ENCODE data around the gene TRMT10B.
"Not testable (repeated sequence)": the region's sequence is repeated elsewhere in the genome, so short reads cannot be mapped to it uniquely, and the experiment has no call there.

Gene TRMT10B

DNA sequence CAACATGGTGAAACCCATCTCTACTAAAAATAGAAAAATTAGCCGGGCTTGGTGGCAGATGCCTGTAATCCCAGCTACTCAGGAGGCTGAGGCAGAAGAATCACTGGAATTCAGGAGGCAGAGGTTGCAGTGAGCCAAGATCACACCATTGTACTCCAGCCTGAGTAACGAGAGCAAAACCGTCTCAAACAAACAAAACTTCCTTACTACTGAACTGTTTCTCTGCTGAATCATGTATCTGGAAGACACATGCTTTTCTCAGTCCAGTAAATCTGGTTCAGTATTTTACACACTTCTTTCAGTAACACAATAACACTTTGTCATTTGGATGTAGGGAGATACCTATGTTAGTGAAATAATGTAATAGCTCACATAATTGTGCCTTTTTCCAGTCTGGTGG is 7.9 kb downstream of the TRMT10B start:
- TF ChIP-seq, protein P1, sequence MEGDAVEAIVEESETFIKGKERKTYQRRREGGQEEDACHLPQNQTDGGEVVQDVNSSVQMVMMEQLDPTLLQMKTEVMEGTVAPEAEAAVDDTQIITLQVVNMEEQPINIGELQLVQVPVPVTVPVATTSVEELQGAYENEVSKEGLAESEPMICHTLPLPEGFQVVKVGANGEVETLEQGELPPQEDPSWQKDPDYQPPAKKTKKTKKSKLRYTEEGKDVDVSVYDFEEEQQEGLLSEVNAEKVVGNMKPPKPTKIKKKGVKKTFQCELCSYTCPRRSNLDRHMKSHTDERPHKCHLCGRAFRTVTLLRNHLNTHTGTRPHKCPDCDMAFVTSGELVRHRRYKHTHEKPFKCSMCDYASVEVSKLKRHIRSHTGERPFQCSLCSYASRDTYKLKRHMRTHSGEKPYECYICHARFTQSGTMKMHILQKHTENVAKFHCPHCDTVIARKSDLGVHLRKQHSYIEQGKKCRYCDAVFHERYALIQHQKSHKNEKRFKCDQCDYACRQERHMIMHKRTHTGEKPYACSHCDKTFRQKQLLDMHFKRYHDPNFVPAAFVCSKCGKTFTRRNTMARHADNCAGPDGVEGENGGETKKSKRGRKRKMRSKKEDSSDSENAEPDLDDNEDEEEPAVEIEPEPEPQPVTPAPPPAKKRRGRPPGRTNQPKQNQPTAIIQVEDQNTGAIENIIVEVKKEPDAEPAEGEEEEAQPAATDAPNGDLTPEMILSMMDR (IDR thresholded peaks at IDR 0.05; ENCODE audit: low read depth, low read length): no peak
- TF ChIP-seq, protein P2, sequence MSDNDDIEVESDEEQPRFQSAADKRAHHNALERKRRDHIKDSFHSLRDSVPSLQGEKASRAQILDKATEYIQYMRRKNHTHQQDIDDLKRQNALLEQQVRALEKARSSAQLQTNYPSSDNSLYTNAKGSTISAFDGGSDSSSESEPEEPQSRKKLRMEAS (IDR thresholded peaks at IDR 0.05; ENCODE audit: low read depth, low read length): no peak
- TF ChIP-seq POLR2A (IDR thresholded peaks at IDR 0.05; ENCODE audit: extremely low read depth, insufficient read length): no peak
- TF ChIP-seq MYC (IDR thresholded peaks at IDR 0.05; ENCODE audit: low read depth, low read length): no peak
- H3K4me3 ChIP-seq (ENCODE audit: low read depth, low read length): no peak overlapping the region
- no peak for DNase-seq (ENCODE audit: low read depth)

DNA sequence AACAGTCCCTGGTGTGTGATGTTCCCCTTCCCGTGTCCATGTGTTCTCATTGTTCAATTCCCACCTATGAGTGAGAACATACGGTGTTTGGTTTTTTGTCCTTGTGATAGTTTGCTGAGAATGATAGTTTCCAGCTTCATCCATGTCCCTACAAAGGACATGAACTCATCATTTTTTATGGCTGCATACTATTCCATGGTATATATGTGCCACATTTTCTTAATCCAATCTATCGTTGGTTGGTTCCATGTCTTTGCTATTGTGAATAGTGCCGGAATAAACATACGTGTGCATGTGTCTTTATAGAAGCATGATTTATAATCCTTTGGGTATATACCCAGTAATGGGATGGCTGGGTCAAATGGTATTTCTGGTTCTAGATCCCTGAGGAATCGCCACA is 11.7 kb downstream of the TRMT10B start:
- not testable (repeated sequence) for H3K4me3 ChIP-seq (ENCODE audit: low read depth, low read length); DNase-seq (ENCODE audit: low read depth)

- no peak for TF ChIP-seq MYC (IDR thresholded peaks at IDR 0.05; ENCODE audit: low read depth, low read length)
- TF ChIP-seq, protein P1 (IDR thresholded peaks at IDR 0.05; ENCODE audit: low read depth, low read length): no peak
- TF ChIP-seq POLR2A (IDR thresholded peaks at IDR 0.05; ENCODE audit: extremely low read depth, insufficient read length): no peak
- TF ChIP-seq, protein P2 (IDR thresholded peaks at IDR 0.05; ENCODE audit: low read depth, low read length): no peak
- DNase-seq (ENCODE audit: low read depth): no peak
Observed at GRCh38 chr9:37769306-37769705, 15.7 kb downstream of the TRMT10B start.

DNA sequence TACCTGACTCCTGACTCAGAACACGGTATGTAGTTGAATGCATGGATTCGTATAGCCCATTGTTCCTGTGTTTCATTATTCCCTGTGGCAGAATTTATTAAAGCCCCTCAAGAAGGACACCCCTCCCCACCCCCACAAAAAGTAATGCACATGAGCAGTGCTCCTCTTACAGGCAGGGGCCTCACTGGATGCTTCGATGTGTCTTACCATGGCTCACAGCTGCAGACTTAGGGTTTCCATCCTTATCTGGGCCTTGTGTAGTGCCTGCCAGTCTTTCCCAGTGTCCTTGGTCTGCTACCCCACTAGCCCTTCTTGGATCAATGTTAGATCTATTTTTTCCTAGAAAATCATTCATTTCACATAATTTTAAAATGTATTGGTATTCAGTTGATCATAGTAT is 16.4 kb downstream of the TRMT10B start:
- TF ChIP-seq MYC (IDR thresholded peaks at IDR 0.05; ENCODE audit: low read depth, low read length) (no peak), POLR2A (IDR thresholded peaks at IDR 0.05; ENCODE audit: extremely low read depth, insufficient read length) (no peak)
- TF ChIP-seq, protein P1 (IDR thresholded peaks at IDR 0.05; ENCODE audit: low read depth, low read length): no peak
- TF ChIP-seq, protein P2 (IDR thresholded peaks at IDR 0.05; ENCODE audit: low read depth, low read length): no peak
- DNase-seq (ENCODE audit: low read depth): no peak
- H3K4me3 ChIP-seq (ENCODE audit: low read depth, low read length): no peak overlapping the region

More at GRCh38 chr9:37769306-37769705, 15.7 kb downstream of the TRMT10B start:
- H3K4me3 ChIP-seq (ENCODE audit: low read depth, low read length): no peak overlapping the region

- no peak for DNase-seq (ENCODE audit: low read depth)
- TF ChIP-seq, protein P1 (IDR thresholded peaks at IDR 0.05; ENCODE audit: low read depth, low read length): no peak
- TF ChIP-seq, protein P2 (IDR thresholded peaks at IDR 0.05; ENCODE audit: low read depth, low read length): no peak
- TF ChIP-seq MYC (IDR thresholded peaks at IDR 0.05; ENCODE audit: low read depth, low read length) (no peak), POLR2A (IDR thresholded peaks at IDR 0.05; ENCODE audit: extremely low read depth, insufficient read length) (no peak)
- H3K4me3 ChIP-seq (ENCODE audit: low read depth, low read length): no peak overlapping the region
Observed at GRCh38 chr9:37775216-37775919, 21.8 kb downstream of the TRMT10B start.

- TF ChIP-seq, protein P2 (IDR thresholded peaks at IDR 0.05; ENCODE audit: low read depth, low read length): no peak
- no peak for TF ChIP-seq MYC (IDR thresholded peaks at IDR 0.05; ENCODE audit: low read depth, low read length)
- H3K4me3 ChIP-seq (ENCODE audit: low read depth, low read length): no peak overlapping the region
- no peak for DNase-seq (ENCODE audit: low read depth)
Observed at GRCh38 chr9:37776328-37776727, 22.7 kb downstream of the TRMT10B start.

Measured in NB4 (cell line).